WTC11 (cell line): Measurements from ENCODE around the gene MADD. TPM values are rescaled to one million over a fixed set of nuclear protein-coding genes. Genes with fewer than 3 reads are reported as not detected.

Source experiments
- ATAC-seq: fragments of 200-7000 bp; cut with Tn5 transposase; 2 replicates; pipeline ENCODE4 v1.10.0; 2021; ENCODE audit warnings: mild to moderate bottlenecking, moderate library complexity
- CTCF ChIA-PET: fragments of 300-600 bp; sonication (Branson Sonifier 250); formaldehyde crosslinking; loops from one replicate; lab custom pipeline; 2021; ENCODE audit warnings: antibody characterized with exemption; lab: Charles Lee
- POLR2A ChIA-PET: fragments of 350-600 bp; sonication (Branson Sonifier 250); formaldehyde crosslinking; loops from one replicate; lab custom pipeline; 2021; ENCODE audit warnings: antibody characterized with exemption; lab: Charles Lee
- DNase-seq: peaks from one replicate; pipeline ENCODE4 v3.0.0; 2021; ENCODE audit warnings: low spot score
- H3K27ac Mint-ChIP-seq: 2 replicates; pipeline ENCODE4 v1.8.0; 2021; ENCODE audit warnings: mixed read lengths
- H3K27me3 Mint-ChIP-seq: 2 replicates; pipeline ENCODE4 v1.8.0; 2021; ENCODE audit warnings: low read depth, mild to moderate bottlenecking, moderate library complexity, mixed read lengths
- H3K36me3 Mint-ChIP-seq: 2 replicates; pipeline ENCODE4 v1.8.0; 2021; ENCODE audit warnings: mixed read lengths
- H3K4me1 Mint-ChIP-seq: 2 replicates; pipeline ENCODE4 v1.8.0; 2022; ENCODE audit warnings: mixed read lengths
- H3K4me3 Mint-ChIP-seq: 2 replicates; pipeline ENCODE4 v1.8.0; 2021; ENCODE audit warnings: mild to moderate bottlenecking, moderate library complexity, mixed read lengths
- H3K9me3 Mint-ChIP-seq: 2 replicates; pipeline ENCODE4 v1.8.0; 2021; ENCODE audit warnings: mixed read lengths
- CBFB ChIP-seq: sonication (generic); formaldehyde crosslinking; IDR thresholded peaks from 2 replicates; pipeline ENCODE4 v1.8.1; 2022; ENCODE audit warnings: mild to moderate bottlenecking, low read depth, missing genetic modification reagents
- CTCF ChIP-seq: fragments of 200-600 bp; IDR thresholded peaks from 2 replicates; pipeline ENCODE4 v1.8.0; 2022; ENCODE audit warnings: antibody characterized with exemption
- ESRRA ChIP-seq: sonication (generic); formaldehyde crosslinking; IDR thresholded peaks from 2 replicates; pipeline ENCODE4 v1.8.1; 2022; ENCODE audit warnings: mild to moderate bottlenecking, missing genetic modification reagents, borderline replicate concordance
- ETV6 ChIP-seq: sonication (generic); formaldehyde crosslinking; IDR thresholded peaks from 2 replicates; pipeline ENCODE4 v1.8.1; 2022; ENCODE audit warnings: mild to moderate bottlenecking, missing genetic modification reagents
- GRHL2 ChIP-seq: fragments of 250-450 bp; sonication (Bioruptor Pico); IDR thresholded peaks from 2 replicates; pipeline ENCODE4 v1.8.0; 2022; ENCODE audit warnings: mild to moderate bottlenecking, moderate library complexity; ENCODE audit not compliant: insufficient replicate concordance, severe bottlenecking
- GTF2I ChIP-seq: fragments of 250-450 bp; sonication (Bioruptor Pico); conservative IDR thresholded peaks from 2 replicates; pipeline ENCODE4 v1.4.0; 2021; ENCODE audit warnings: mild to moderate bottlenecking
- KAT7 ChIP-seq: sonication (generic); formaldehyde crosslinking; IDR thresholded peaks from 2 replicates; pipeline ENCODE4 v1.8.1; 2023; ENCODE audit warnings: missing genetic modification reagents, mild to moderate bottlenecking, borderline replicate concordance
- MAX ChIP-seq: sonication (generic); formaldehyde crosslinking; IDR thresholded peaks from 2 replicates; pipeline ENCODE4 v1.8.0; 2022; ENCODE audit warnings: mild to moderate bottlenecking, missing genetic modification reagents
- SMAD4 ChIP-seq: sonication (generic); formaldehyde crosslinking; IDR thresholded peaks from 2 replicates; pipeline ENCODE4 v1.8.0; 2022; ENCODE audit warnings: mild to moderate bottlenecking, missing genetic modification reagents
- USF2 ChIP-seq: sonication (generic); formaldehyde crosslinking; IDR thresholded peaks from 2 replicates; pipeline ENCODE4 v1.8.1; 2023; ENCODE audit warnings: mild to moderate bottlenecking, missing genetic modification reagents, moderate library complexity
- ZNF121 ChIP-seq: sonication (generic); formaldehyde crosslinking; IDR thresholded peaks from 2 replicates; pipeline ENCODE4 v1.8.0; 2023; ENCODE audit warnings: missing genetic modification reagents
- ZNF138 ChIP-seq: sonication (generic); formaldehyde crosslinking; conservative IDR thresholded peaks from 2 replicates; pipeline ENCODE4 v1.8.1; 2022; ENCODE audit warnings: mild to moderate bottlenecking, moderate library complexity, missing genetic modification reagents
- ZNF263 ChIP-seq: sonication (generic); formaldehyde crosslinking; IDR thresholded peaks from 2 replicates; pipeline ENCODE4 v1.8.1; 2022; ENCODE audit warnings: low read depth, mild to moderate bottlenecking, moderate library complexity, missing genetic modification reagents
- ZNF532 ChIP-seq: fragments of 250-450 bp; sonication (Bioruptor Pico); IDR thresholded peaks from 2 replicates; pipeline ENCODE4 v1.9.0; 2021; ENCODE audit warnings: mild to moderate bottlenecking, borderline replicate concordance
- total RNA-seq: library from RNA; stranded (reverse); gene quantifications from 3 replicates; pipeline ENCODE4 v1.2.3, GENCODE V29; 2021
- TF ChIP-seq, protein P1 (sequence below): sonication (generic); formaldehyde crosslinking; IDR thresholded peaks from 2 replicates; pipeline ENCODE4 v1.8.1; 2023; ENCODE audit warnings: mild to moderate bottlenecking, missing genetic modification reagents, borderline replicate concordance
- TF ChIP-seq, protein P2 (sequence below): sonication (generic); formaldehyde crosslinking; IDR thresholded peaks from 2 replicates; pipeline ENCODE4 v1.8.1; 2022; ENCODE audit warnings: mild to moderate bottlenecking, missing genetic modification reagents, moderate library complexity, borderline replicate concordance
- TF ChIP-seq, protein P3 (sequence below): sonication (generic); formaldehyde crosslinking; IDR thresholded peaks from 2 replicates; pipeline ENCODE4 v1.8.0; 2022; ENCODE audit warnings: mild to moderate bottlenecking, missing genetic modification reagents

The MADD gene
- total RNA-seq, 1 experiment from 2014 or later: 47.5 TPM

DNA sequence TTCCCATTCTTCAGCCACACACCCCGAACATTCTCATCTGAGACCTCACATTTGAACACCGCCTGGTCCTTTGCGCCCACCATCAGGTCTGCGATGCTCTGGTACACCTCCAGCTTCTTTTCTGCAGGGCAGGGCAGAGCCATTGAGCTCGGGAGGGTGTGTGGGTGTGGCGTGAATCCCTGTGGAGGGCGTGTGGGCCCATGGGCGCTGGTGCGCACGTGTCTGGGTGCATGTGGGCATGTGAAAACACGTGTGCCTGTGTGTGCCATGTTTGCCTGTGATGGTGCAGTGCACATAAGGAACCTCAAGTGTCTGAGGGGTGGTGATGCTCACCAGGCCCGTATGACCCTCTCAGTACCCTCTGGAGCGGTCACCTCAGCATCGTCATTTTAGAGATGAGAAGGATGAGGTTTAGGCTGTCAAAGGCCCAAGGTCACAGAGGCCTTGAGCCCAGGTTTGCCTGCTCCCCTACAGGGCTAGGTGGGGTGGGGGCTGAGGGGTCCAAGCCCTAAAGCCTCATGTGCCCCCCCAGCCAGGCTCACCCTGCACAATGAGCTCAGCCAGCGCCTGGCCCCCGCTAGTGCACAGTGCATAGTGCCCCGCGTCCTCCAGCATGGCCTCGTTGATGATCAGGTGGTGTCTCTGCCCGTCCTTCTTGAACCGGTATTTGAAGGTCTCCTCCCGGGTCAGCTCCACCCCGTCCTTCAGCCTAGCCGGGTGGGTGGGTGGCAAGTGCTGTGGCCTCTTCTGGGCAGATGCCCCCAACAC lies 72.3 kb downstream of the MADD start:
- TF ChIP-seq ZNF121 (CRISPR knock-in tag) (no peak), CTCF (no peak), CBFB (CRISPR knock-in tag) (no peak), ZNF263 (CRISPR knock-in tag) (no peak), ETV6 (CRISPR knock-in tag) (no peak), GRHL2 (CRISPR knock-in tag) (no peak), USF2 (no peak), ZNF532 (CRISPR knock-in tag) (no peak), ZNF138 (CRISPR knock-in tag) (no peak), SMAD4 (CRISPR knock-in tag) (no peak), ESRRA (CRISPR knock-in tag) (no peak), GTF2I (no peak), KAT7 (CRISPR knock-in tag) (no peak), MAX (CRISPR knock-in tag) (no peak)
- TF ChIP-seq, protein P1, sequence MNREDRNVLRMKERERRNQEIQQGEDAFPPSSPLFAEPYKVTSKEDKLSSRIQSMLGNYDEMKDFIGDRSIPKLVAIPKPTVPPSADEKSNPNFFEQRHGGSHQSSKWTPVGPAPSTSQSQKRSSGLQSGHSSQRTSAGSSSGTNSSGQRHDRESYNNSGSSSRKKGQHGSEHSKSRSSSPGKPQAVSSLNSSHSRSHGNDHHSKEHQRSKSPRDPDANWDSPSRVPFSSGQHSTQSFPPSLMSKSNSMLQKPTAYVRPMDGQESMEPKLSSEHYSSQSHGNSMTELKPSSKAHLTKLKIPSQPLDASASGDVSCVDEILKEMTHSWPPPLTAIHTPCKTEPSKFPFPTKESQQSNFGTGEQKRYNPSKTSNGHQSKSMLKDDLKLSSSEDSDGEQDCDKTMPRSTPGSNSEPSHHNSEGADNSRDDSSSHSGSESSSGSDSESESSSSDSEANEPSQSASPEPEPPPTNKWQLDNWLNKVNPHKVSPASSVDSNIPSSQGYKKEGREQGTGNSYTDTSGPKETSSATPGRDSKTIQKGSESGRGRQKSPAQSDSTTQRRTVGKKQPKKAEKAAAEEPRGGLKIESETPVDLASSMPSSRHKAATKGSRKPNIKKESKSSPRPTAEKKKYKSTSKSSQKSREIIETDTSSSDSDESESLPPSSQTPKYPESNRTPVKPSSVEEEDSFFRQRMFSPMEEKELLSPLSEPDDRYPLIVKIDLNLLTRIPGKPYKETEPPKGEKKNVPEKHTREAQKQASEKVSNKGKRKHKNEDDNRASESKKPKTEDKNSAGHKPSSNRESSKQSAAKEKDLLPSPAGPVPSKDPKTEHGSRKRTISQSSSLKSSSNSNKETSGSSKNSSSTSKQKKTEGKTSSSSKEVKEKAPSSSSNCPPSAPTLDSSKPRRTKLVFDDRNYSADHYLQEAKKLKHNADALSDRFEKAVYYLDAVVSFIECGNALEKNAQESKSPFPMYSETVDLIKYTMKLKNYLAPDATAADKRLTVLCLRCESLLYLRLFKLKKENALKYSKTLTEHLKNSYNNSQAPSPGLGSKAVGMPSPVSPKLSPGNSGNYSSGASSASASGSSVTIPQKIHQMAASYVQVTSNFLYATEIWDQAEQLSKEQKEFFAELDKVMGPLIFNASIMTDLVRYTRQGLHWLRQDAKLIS (CRISPR knock-in tag): no peak
- TF ChIP-seq, protein P2, sequence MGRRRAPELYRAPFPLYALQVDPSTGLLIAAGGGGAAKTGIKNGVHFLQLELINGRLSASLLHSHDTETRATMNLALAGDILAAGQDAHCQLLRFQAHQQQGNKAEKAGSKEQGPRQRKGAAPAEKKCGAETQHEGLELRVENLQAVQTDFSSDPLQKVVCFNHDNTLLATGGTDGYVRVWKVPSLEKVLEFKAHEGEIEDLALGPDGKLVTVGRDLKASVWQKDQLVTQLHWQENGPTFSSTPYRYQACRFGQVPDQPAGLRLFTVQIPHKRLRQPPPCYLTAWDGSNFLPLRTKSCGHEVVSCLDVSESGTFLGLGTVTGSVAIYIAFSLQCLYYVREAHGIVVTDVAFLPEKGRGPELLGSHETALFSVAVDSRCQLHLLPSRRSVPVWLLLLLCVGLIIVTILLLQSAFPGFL (CRISPR knock-in tag): no peak
- TF ChIP-seq, protein P3, sequence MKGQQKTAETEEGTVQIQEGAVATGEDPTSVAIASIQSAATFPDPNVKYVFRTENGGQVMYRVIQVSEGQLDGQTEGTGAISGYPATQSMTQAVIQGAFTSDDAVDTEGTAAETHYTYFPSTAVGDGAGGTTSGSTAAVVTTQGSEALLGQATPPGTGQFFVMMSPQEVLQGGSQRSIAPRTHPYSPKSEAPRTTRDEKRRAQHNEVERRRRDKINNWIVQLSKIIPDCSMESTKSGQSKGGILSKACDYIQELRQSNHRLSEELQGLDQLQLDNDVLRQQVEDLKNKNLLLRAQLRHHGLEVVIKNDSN (CRISPR knock-in tag): no peak
- TF ChIP-seq, all 79 proteins: peak for 0

More for the DNA sequence above, 72.3 kb downstream of the MADD start:
- DNase-seq (no peak), ATAC-seq (no peak)
- Mint-ChIP-seq H3K9me3 (no peaks in the 10 kb centered on the region), H3K4me1 (no peaks in the 10 kb centered on the region), H3K27ac (no peak overlapping the region), H3K4me3 (no peak overlapping the region), H3K27me3 (no peaks in the 10 kb centered on the region), H3K36me3 (no peaks in the 10 kb centered on the region)
- CTCF ChIA-PET: interaction anchor here (0.6 to 6.7 kb wide), 4 partner anchors 13 to 163 kb away, joined by 4 to 33 read pairs (median 5); no protein-coding TSS in a partner anchor
- POLR2A ChIA-PET: no interaction called here
